ENCODE measurements around the gene IFT80. TPM values are rescaled to one million over a fixed set of nuclear protein-coding genes. Genes with fewer than 3 reads are reported as not detected.

The IFT80 gene
- total and polyA plus RNA-seq, 9 of the 15 experiments (the other 6 are each of a cell fraction or from before 2014, with no cell fraction given) = 6.7 to 21.1 (median 16.4) TPM

DNA sequence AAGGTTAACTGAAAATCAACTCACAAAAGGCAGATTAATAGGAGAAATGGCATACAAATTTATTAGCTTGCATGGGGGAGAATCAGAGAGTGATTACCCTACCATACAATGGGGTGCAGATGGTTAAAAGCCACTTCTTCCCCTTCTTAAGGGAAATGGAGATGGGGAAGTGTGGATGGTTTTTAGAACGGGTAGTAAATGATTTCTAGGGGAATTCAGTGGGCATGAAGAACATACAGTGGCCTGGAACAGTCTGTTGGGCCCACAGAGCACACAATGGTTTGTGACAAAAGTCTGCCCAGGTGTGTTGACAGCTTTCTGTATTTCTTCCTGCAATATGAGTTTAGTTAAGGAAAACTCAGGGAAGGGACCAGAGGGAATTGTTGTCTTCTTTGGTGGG, 112.8 kb downstream of the IFT80 start (continued):
- TF ChIP-seq RB1 (IDR thresholded peaks at IDR 0.05; ENCODE audit: low read depth) (no peak), E2F3 (CRISPR knock-in tag; IDR thresholded peaks at IDR 0.05) (no peak), BHLHE40 (IDR thresholded peaks at IDR 0.05; ENCODE audit: low read length) (no peak), PHTF2 (CRISPR knock-in tag; IDR thresholded peaks at IDR 0.05) (no peak), ZNF586 (CRISPR knock-in tag; conservative IDR thresholded peaks at IDR 0.05) (no peak), IFI16 (CRISPR knock-in tag; IDR thresholded peaks at IDR 0.05) (no peak), ZNF431 (CRISPR knock-in tag; IDR thresholded peaks at IDR 0.05) (no peak), CREBBP (IDR thresholded peaks at IDR 0.05; ENCODE audit: low read depth, low read length) (no peak)
- TF ChIP-seq, protein P1, sequence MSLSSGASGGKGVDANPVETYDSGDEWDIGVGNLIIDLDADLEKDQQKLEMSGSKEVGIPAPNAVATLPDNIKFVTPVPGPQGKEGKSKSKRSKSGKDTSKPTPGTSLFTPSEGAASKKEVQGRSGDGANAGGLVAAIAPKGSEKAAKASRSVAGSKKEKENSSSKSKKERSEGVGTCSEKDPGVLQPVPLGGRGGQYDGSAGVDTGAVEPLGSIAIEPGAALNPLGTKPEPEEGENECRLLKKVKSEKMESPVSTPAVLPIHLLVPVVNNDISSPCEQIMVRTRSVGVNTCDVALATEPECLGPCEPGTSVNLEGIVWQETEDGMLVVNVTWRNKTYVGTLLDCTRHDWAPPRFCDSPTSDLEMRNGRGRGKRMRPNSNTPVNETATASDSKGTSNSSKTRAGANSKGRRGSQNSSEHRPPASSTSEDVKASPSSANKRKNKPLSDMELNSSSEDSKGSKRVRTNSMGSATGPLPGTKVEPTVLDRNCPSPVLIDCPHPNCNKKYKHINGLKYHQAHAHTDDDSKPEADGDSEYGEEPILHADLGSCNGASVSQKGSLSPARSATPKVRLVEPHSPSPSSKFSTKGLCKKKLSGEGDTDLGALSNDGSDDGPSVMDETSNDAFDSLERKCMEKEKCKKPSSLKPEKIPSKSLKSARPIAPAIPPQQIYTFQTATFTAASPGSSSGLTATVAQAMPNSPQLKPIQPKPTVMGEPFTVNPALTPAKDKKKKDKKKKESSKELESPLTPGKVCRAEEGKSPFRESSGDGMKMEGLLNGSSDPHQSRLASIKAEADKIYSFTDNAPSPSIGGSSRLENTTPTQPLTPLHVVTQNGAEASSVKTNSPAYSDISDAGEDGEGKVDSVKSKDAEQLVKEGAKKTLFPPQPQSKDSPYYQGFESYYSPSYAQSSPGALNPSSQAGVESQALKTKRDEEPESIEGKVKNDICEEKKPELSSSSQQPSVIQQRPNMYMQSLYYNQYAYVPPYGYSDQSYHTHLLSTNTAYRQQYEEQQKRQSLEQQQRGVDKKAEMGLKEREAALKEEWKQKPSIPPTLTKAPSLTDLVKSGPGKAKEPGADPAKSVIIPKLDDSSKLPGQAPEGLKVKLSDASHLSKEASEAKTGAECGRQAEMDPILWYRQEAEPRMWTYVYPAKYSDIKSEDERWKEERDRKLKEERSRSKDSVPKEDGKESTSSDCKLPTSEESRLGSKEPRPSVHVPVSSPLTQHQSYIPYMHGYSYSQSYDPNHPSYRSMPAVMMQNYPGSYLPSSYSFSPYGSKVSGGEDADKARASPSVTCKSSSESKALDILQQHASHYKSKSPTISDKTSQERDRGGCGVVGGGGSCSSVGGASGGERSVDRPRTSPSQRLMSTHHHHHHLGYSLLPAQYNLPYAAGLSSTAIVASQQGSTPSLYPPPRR (CRISPR knock-in tag; IDR thresholded peaks at IDR 0.05; ENCODE audit: borderline replicate concordance) = no peak

Measured in K562 (cell line).